Left kidney (tissue), 2 donors: Measurements from ENCODE around the gene TDRD12. TPM values are rescaled to one million over a fixed set of nuclear protein-coding genes. Genes with fewer than 3 reads are reported as not detected.
"Not testable (repeated sequence)": the region's sequence is repeated elsewhere in the genome, so short reads cannot be mapped to it uniquely, and the experiment has no call there.

Experiments used
- DNase-seq: peaks from one replicate; pipeline ENCODE4 v3.0.0-alpha.2; 2013
- polyA plus RNA-seq: library from polyadenylated mRNA; unstranded; fragments of 120-200 nt; gene quantifications from one replicate; pipeline ENCODE4 v1.2.1, GENCODE V29; 2013; ENCODE audit not compliant: insufficient read length

The TDRD12 gene
- polyA plus RNA-seq, 1 donor = 1.1 TPM

DNA sequence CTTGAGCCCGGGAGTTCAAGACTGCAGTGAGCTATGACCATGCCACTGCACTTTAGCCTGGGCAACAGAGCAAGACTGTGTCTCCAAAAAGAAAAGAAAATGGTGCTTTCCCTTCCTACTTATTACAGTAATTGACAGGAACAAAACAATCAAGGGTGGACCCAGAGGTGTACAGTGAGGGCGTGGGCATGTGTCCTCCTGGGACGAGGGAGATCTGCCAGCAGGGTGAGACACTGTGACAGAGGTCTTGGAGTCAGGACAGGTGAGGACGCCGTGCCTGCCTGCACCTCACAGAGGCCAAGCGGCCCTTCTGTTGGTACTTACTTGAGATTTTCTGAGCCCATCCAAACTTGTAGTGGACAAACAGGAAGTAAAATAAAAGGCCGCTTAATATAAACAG lies 113.3 kb downstream of the TDRD12 start:
- DNase-seq = not testable (repeated sequence)

GRCh38 chr19:32833388-32833787 lies 113.8 kb downstream of the TDRD12 start:
- DNase-seq = not testable (repeated sequence)

DNA sequence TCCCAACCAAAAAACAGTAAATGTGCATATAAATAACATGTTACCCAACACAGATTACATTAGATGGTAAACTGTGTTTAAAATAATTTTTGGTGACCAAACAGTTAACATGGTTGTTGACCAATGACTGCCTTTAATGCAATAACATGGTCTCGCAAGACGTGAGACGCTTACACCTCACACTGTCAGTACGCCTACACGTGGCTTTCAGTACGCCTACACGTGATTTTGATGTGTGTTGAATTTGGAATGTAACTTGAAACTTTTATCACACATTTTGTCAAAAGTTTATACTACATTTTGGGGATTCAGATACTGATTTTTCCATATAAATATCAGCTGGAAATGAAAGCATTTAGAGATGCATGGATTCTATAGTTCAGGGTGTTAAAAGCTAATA lies 118.0 kb downstream of the TDRD12 start:
- DNase-seq = no peak

- DNase-seq = no peak
Measured at GRCh38 chr19:32842061-32842460, 122.5 kb downstream of the TDRD12 start.

DNA sequence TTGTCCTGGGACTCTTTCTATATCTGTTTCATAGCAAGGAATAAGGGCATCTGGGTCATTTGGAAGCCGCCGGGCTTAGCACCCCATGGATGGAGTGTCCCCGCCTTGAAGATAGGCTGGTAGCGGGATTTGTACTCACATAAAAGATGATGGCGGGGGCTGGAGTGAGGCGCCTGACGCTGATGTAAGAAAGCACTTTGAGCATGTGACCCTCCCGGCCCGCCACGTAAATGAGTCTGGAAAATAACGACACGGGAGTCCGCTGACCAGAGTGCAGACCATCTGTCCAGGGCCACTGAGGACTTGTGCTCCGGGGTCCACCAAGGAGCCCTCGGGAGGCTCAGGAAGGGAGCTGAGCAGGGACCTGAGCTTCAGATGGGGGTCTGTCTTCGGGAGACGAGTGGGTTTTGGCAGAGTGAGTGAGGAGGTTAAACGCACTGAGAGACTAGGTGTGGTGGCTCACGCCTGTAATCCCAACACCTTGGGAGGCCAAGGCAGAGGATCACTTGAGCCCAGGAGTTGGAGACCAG lies 124.2 kb downstream of the TDRD12 start:
- no peak for DNase-seq

DNA sequence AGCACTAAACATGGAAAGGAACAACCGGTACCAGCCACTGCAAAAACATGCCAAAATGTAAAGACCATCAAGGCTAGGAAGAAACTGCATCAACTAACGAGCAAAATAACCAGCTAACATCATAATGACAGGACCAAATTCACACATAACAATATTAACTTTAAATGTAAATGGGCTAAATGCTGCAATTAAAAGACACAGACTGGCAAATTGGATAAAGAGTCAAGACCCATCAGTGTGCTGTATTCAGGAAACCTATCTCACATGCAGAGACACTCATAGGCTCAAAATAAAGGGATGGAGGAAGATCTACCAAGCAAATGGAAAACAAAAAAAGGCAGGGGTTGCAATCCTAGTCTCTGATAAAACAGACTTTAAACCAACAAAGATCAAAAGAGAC lies 128.5 kb downstream of the TDRD12 start:
- not testable (repeated sequence) for DNase-seq

DNA sequence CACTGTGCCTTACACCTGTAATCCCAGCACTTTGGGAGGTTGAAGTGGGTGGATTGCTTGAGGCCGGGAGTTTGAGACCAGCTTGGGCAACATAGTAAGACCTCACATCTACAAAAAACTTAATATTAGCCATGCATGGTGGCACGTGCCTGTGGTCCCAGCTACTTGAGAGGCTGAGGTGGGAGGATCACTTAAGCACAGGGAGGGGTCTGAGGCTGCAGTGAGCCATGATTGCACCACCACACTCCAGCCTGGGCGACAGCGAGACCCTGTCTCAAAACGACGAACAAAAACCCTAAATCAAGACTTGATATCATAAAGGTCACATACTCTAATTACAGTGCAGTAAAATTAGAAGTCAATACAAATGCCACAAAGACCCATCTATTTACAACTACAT lies 132.6 kb downstream of the TDRD12 start:
- no peak for DNase-seq

GRCh38 chr19:32856818-32857217 lies 137.3 kb downstream of the TDRD12 start:
- not testable (repeated sequence) for DNase-seq

DNA sequence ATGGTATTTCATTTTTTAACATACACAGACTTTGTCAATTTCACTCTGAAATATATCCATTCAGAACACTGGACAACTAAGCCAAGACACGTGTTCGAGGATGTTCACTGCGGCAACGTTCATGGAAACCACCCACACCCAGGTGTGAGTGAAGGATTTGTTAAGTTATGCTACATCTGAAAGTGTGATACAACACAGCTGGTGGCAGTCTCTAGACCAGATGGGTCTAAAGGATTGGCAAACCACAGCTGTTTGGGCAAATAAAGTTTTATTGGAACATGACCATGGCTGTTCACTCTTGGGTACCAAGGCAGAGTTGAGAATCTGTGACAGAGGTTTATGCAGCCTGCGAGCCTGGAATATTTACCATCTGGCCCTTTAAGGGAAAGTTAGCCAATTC lies 138.0 kb downstream of the TDRD12 start:
- DNase-seq = no peak

GRCh38 chr19:32858155-32858554 lies 138.6 kb downstream of the TDRD12 start:
- no peak for DNase-seq

- no peak for DNase-seq
Measured at GRCh38 chr19:32858559-32858958, 139.0 kb downstream of the TDRD12 start.

DNA sequence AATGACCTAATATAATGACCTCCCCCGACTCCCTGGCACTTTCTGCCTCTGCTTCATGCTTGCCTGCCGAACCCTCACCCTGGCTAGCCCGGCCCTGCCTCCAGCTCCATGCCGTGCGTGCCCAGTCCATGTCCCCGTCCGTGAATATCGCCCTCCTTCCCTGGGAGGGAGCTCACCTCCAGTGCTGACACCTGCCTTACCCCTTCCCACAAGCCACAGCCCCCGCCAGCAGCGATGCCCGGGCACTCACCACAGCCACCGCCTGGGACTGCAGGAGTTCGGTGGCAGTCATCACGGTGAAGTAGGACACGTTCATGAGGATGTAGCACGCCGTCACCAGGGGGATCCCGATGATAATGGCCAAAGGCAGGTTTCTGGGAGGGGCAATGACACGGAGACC lies 140.0 kb downstream of the TDRD12 start:
- DNase-seq = no peak

DNA sequence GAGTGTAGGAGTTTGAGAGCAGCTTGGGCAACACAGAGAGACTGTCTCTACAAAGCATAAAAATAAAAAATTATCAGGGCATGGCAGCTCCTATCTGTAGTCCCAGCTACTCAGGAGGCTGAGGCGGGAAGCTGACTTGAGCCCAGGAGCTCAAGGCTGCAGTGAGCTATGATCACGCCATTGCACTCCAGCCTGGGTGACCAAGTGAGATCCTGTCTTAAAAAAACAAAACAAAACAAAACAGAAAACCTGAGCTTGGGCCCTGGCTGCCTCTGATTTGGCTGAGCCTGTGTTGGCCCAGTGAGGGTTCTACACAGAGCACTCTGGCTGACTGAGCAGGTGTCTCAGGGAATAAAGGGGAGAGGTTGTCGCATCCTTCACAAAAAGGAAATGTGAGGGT lies 142.0 kb downstream of the TDRD12 start:
- DNase-seq = no peak

DNA sequence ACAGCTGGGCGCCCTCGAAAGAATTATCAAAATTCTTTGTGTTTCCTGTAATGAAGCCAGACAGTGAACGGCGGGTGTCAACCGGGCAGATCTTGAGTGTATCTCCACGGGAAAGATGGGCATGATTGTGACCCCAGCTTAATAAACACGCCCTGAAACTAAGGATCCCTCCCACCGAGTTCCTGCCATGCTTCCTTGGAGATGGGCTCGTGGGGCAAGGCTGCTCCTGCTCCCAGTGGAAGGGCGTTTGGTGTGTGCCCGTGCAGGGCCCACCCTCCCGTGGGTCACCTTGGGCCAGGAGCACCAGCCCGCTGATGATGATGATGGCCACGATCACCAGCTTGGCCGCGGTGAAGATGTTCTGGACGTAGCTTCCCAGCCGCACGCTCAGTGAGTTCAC lies 142.6 kb downstream of the TDRD12 start:
- DNase-seq = no peak

GRCh38 chr19:32862741-32863140 lies 143.2 kb downstream of the TDRD12 start:
- DNase-seq = no peak

- DNase-seq = no peak
Measured at GRCh38 chr19:32863301-32863700, 143.7 kb downstream of the TDRD12 start.

DNA sequence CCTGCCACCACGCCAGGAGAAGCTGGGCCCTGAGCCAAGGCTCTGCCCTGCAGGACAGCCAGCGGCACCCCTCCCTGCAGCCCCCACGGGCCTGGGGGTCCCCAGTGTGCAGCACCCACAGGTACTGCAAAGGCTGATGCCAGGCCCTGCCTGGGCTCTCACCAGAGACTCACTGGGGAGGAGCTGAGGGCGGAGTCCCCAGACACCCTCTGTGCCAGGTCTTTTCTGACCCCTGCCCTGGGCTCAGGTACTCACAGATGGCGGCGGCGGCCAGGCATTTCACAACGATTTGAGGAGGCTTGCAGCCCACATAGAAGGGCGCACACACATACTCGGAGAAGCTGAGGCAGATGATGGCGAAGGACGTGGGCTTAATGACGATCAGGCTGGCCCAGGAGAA lies 144.3 kb downstream of the TDRD12 start:
- no peak for DNase-seq

DNA sequence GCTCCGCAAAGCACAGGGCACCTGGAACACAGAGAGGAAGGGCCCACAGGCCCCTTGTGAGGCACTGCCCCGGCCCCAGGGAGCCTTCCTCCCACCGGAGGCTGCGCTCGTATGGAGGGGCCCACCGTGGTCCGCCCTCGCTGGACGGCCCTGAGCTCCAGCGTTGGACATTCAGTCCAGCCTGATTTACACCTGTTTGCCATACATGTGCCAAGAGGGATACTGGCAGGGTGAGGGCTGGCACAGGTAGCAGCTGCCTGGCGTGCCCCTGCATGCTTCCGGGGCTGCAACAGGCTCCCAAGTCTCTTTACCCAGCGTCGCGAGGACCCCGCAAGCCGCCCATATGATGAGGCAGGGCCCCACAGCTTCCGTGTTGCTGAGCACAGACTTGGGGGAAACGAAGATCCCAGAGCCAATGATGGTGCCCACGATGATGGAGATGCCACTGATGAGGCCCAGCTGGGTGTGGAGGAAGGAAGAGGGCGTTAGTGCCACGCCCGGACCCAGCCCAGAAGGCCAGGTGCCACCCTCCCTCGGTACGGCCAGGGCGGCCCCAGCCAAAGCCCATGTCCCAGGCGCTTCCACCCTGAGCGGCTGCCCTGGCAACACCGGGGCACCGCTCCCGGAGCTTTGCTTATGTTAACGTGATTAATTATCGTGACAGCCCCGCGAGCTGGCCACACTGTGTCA lies 144.9 kb downstream of the TDRD12 start:
- DNase-seq = no peak

GRCh38 chr19:32865326-32865725 lies 145.8 kb downstream of the TDRD12 start:
- DNase-seq = no peak

DNA sequence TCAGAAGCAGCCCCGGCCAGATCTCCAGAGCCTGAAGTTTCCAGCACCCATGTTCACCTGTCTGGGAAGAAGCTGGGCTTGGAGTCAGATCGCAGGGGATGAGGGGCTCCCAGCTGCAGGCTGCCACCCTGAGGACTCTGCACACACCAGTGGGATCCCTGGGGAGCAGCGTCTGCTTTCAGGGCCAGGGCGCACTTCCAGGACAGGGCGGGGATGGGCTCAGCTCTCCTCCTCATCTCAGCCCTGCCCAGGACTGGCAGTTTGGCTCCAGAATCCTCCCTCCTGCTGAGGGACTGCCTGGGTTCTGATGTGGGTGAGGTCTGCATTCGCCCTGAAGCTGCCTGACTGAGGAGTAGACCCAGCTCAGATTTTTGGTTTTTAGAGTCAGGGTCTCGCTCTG lies 146.5 kb downstream of the TDRD12 start:
- DNase-seq = no peak

GRCh38 chr19:32866564-32867265 lies 147.1 kb downstream of the TDRD12 start:
- DNase-seq = no peak

DNA sequence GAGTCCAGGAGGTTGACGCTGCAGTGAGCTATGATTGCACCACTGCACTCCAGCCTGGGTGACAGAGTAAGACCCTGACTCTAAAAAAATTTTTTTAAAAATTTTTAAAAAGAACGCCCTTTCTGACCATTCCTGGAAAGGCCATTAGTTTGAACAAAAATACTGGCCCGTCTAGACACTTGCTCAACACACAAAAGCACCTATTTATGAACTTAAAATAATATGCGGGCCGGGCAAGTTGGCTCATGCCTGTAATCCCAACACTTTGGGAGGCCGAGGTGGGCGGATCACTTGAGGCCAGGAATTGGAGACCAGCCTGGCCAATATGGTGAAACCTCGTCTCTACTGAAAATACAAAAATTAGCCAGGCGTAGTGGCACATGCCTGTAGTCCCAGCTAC lies 147.9 kb downstream of the TDRD12 start:
- DNase-seq = not testable (repeated sequence)

DNA sequence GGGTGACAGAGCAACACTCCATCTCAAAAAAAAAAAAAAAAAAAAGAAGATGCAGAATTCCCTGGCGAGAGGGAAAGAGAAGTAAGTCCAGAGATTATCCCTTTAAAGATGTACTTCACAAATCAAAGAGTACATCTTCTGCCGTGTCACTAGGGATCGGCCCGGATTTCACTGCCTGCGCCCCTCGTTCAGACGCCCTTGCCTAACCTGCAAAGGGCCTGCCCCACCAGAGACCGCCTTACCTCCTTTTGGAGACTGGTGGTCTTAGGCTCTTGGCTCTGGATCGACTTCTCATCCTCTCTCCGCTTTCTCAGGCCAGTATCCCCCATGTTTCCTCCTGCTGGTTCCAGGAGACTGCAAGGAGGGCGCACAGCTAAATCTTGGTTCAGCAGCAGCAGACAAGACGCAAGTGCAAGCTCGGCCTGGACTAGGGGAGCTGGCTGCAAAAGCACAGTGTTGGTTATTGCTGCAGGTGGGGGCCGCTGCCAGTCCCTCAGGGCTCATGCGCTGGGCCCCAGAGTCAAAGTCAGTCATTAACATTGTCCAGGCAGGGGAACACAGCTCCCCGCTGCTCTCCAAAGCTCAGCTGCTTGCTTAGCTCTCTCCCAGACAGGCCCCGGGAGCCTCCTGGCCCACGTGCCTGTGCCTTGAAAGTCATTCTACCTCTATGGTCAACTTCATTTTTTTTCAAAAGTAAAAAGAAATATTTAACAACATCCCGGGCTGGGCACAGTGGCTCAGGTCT lies 148.8 kb downstream of the TDRD12 start:
- no peak for DNase-seq
